Breast epithelium (tissue), 4 donors: ENCODE measurements around the gene DYSF. TPM values are rescaled to one million over a fixed set of nuclear protein-coding genes. Genes with fewer than 3 reads are reported as not detected.

Experiments used
- DNase-seq, 2 donors: peaks; one replicate each; pipeline ENCODE4 v3.0.0-alpha.2; 2019; ENCODE audit warnings: low spot score in 2 of 2
- H3K27ac ChIP-seq, 2 donors: fragments of 200-600 bp; sonication (generic) in 1 of 2; one replicate each; pipeline ENCODE4 v1.5.1; 2016 to 2019; ENCODE audit warnings: mild to moderate bottlenecking in 1 of 2
- H3K27me3 ChIP-seq, 2 donors: fragments of 200-600 bp; sonication (generic) in 1 of 2; one replicate each; pipeline versions ENCODE4 v1.5.1 to v1.6.0; 2017 to 2019; ENCODE audit warnings: control low read depth in 1 of 2, mild to moderate bottlenecking in 1 of 2
- H3K36me3 ChIP-seq: fragments of 200-600 bp; one replicate; pipeline ENCODE4 v1.5.1; 2019
- H3K4me1 ChIP-seq, 2 donors: fragments of 200-600 bp; sonication (generic); one replicate each; pipeline ENCODE4 v1.5.1; 2016 to 2019; ENCODE audit warnings: control low read depth in 1 of 2
- H3K4me3 ChIP-seq, 3 donors: fragments of 200-600 bp; sonication (generic); 1 replicate in 2 of 3; 2 replicates in 1 of 3; pipeline ENCODE4 v1.5.1; 2016 to 2019; ENCODE audit warnings: mild to moderate bottlenecking in 3 of 3, moderate library complexity in 2 of 3
- H3K9me3 ChIP-seq, 2 donors: fragments of 200-600 bp; sonication (generic) in 1 of 2; one replicate each; pipeline ENCODE4 v1.5.1; 2016 to 2019; ENCODE audit warnings: control low read depth in 1 of 2
- POLR2A ChIP-seq: fragments of 450-650 bp; IDR thresholded peaks from one replicate; pipeline ENCODE4 v1.6.1; 2016; ENCODE audit warnings: antibody characterized with exemption, mild to moderate bottlenecking, moderate library complexity
- POLR2AphosphoS5 ChIP-seq, 3 donors: sonication (generic); formaldehyde crosslinking; IDR thresholded peaks; one replicate each; pipeline ENCODE4 v1.6.1; 2017; ENCODE audit warnings: antibody characterized with exemption in 3 of 3
- intact Hi-C: fragments of 100-400 bp; cut with DNase I; formaldehyde crosslinking; loops from one replicate; pipeline ENCODE4 v1.15.1; 2023; ENCODE audit warnings: low total_unique reads
- total RNA-seq, 3 donors: library from RNA; depleted of rRNA; stranded (reverse); fragments of >200 nt; gene quantifications; one replicate each; pipeline ENCODE4 v1.1.0, GENCODE V29; 2016
- TF ChIP-seq, protein P1 (sequence below), 3 donors: fragments of 450-650 bp; IDR thresholded peaks; one replicate each; pipeline ENCODE4 v1.5.1; 2016 to 2017; ENCODE audit warnings: antibody characterized with exemption in 3 of 3, mild to moderate bottlenecking in 3 of 3, moderate library complexity in 3 of 3

The DYSF gene
- total RNA-seq, 3 donors from 2014 or later = 3.0 to 15.7 (median 4.8) TPM

DNA sequence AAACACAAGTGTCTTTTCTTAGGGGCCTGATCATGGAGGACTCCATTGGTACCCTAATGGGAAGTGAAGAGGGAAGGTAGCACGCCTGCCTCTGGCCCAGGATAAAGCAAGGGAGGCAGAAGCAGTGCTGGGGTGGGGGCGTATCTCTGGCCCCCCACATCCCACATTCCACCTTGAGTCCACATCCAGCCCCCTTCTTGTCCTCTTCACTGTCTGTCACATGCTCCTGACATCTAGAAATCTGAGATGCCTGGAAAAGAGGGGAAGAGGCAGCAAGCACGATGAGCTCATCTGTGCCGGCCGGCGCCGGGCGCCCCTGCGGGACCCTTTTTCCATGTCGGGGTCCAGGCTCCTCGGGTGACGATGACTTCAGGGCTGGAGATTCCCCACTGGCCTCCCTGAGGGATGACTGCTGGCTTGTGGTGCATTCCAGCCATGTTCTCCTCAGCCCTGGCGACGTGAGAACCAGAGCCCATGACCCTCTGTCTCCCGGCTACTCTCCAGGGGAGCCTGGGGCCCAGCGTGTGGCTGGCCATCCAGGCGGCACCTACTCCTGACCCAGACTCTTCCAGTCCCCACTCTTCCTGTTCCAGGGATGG lies 277.5 kb downstream of the DYSF start:
- no peak for DNase-seq
- no peaks in the 10 kb centered on the region for H3K9me3 ChIP-seq
- intact Hi-C loops = loop anchor here (5.0 kb wide), 1 partner anchor 606 kb away; no protein-coding TSS in a partner anchor
- H3K27me3 ChIP-seq = no peaks in the 10 kb centered on the region
- TF ChIP-seq, protein P1, sequence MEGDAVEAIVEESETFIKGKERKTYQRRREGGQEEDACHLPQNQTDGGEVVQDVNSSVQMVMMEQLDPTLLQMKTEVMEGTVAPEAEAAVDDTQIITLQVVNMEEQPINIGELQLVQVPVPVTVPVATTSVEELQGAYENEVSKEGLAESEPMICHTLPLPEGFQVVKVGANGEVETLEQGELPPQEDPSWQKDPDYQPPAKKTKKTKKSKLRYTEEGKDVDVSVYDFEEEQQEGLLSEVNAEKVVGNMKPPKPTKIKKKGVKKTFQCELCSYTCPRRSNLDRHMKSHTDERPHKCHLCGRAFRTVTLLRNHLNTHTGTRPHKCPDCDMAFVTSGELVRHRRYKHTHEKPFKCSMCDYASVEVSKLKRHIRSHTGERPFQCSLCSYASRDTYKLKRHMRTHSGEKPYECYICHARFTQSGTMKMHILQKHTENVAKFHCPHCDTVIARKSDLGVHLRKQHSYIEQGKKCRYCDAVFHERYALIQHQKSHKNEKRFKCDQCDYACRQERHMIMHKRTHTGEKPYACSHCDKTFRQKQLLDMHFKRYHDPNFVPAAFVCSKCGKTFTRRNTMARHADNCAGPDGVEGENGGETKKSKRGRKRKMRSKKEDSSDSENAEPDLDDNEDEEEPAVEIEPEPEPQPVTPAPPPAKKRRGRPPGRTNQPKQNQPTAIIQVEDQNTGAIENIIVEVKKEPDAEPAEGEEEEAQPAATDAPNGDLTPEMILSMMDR (IDR thresholded peaks at IDR 0.05) = no peak
- TF ChIP-seq POLR2AphosphoS5 (IDR thresholded peaks at IDR 0.05) (no peak), POLR2A (no peak)
- no peak overlapping the region for H3K4me3 ChIP-seq
- no peaks in the 10 kb centered on the region for H3K4me1 ChIP-seq
- no peaks in the 10 kb centered on the region for H3K36me3 ChIP-seq
- H3K27ac ChIP-seq = no peak overlapping the region

DNA sequence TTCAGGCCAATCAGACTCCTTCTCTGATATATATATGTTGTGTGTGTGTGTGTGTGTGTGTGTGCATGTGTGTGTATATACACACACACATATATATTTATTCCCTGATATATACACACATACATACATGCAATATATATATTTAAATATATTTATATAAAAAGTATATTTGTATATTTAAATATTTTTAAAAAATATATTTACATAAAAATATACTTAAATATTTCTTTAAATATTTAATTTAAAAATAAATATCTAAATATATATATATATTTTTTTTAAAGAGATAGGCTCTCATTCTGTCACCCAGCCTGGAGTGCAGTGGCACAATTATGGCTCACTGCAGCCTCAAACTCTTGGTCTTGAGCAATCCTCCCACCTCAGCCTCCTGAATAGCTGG lies 281.3 kb downstream of the DYSF start:
- Histone ChIP-seq H3K4me3 (no peak overlapping the region), H3K4me1 (no peaks in the 10 kb centered on the region), H3K9me3 (no peaks in the 10 kb centered on the region), H3K27me3 (no peaks in the 10 kb centered on the region), H3K27ac (no peak overlapping the region), H3K36me3 (no peaks in the 10 kb centered on the region)
- intact Hi-C loops = loop anchor here (5.0 kb wide), 1 partner anchor 603 kb away; no protein-coding TSS in a partner anchor
- no peak for DNase-seq
- TF ChIP-seq POLR2AphosphoS5 (IDR thresholded peaks at IDR 0.05) = no peak
- TF ChIP-seq POLR2A = no peak
- TF ChIP-seq, protein P1 (IDR thresholded peaks at IDR 0.05) = no peak

DNA sequence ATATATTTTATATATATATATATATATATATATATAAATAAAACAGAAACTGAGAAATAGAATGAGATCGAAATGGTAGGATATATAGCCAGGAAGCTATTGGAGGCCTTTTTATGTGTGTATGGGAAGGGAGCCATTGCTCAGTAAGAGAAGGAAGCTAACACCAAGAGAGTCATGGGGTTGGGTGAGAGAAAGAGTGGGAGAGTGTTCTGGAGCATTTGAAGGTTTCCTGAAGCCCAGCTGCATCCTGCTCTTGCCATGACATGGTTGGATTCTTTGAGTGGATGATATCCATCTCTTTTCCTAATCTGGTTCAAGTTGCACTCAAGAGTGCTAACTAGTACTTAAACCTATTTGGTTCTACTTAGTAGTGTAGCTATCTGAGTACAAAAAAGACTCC lies 282.3 kb downstream of the DYSF start:
- Histone ChIP-seq H3K27me3 (no peaks in the 10 kb centered on the region), H3K4me3 (no peak overlapping the region), H3K9me3 (no peaks in the 10 kb centered on the region), H3K4me1 (no peaks in the 10 kb centered on the region), H3K27ac (no peak overlapping the region), H3K36me3 (no peaks in the 10 kb centered on the region)
- intact Hi-C loops = no loop called here
- TF ChIP-seq, protein P1 (IDR thresholded peaks at IDR 0.05) = no peak
- TF ChIP-seq POLR2AphosphoS5 (IDR thresholded peaks at IDR 0.05) = no peak
- TF ChIP-seq POLR2A = no peak
- DNase-seq = no peak

Other genes starting within 250 kb of the DYSF start
- 10 to 100 TPM in 1 of 3 donors, 1 to 10 TPM in 2; 6.9 to 13.0 (median 9.0) TPM for gene PAIP2B, start 226.5 kb upstream of the DYSF start, total RNA-seq
- gene ZNF638, start 121.8 kb upstream of the DYSF start, total RNA-seq = 100 to 1,000 TPM; 203 to 290 (median 266) TPM